GM21529 (cell line): ENCODE data around the gene PDE8A.

Experiments used
- ATAC-seq: cut with Tn5 transposase; IDR thresholded peaks from one replicate; pipeline ENCODE4 v1.9.1; 2021; ENCODE audit not compliant: unreplicated experiment

The PDE8A gene

GRCh38 chr15:85071504-85071903, 89.8 kb downstream of the PDE8A start:
- no peak for ATAC-seq

- no peak for ATAC-seq
Observed at GRCh38 chr15:85072917-85073316, 91.3 kb downstream of the PDE8A start.

- peak; percentile 73 for ATAC-seq
Observed at GRCh38 chr15:85073556-85074194, 92.0 kb downstream of the PDE8A start.

GRCh38 chr15:85086855-85087254, 105.2 kb downstream of the PDE8A start:
- no peak for ATAC-seq

- ATAC-seq: no peak
Observed at GRCh38 chr15:85088300-85088699, 106.6 kb downstream of the PDE8A start.

GRCh38 chr15:85089929-85090597, 108.4 kb downstream of the PDE8A start:
- ATAC-seq: no peak

- no peak for ATAC-seq
Observed at GRCh38 chr15:85091990-85092389, 110.3 kb downstream of the PDE8A start.

- ATAC-seq: no peak
Observed at GRCh38 chr15:85094685-85095084, 113.0 kb downstream of the PDE8A start.

GRCh38 chr15:85095566-85095965, 113.9 kb downstream of the PDE8A start:
- ATAC-seq: no peak

GRCh38 chr15:85097250-85097649, 115.6 kb downstream of the PDE8A start:
- ATAC-seq: no peak

GRCh38 chr15:85097725-85098124, 116.1 kb downstream of the PDE8A start:
- ATAC-seq: no peak

GRCh38 chr15:85099195-85099803, 117.6 kb downstream of the PDE8A start:
- no peak for ATAC-seq

- ATAC-seq: no peak
Observed at GRCh38 chr15:85100186-85100937, 118.7 kb downstream of the PDE8A start.

- ATAC-seq: no peak
Observed at GRCh38 chr15:85104584-85104983, 122.9 kb downstream of the PDE8A start.

GRCh38 chr15:85108136-85108535, 126.5 kb downstream of the PDE8A start:
- no peak for ATAC-seq

- ATAC-seq: no peak
Observed at GRCh38 chr15:85109333-85109732, 127.7 kb downstream of the PDE8A start.

- ATAC-seq: no peak
Observed at GRCh38 chr15:85112997-85113396, 131.3 kb downstream of the PDE8A start.

GRCh38 chr15:85114886-85115285, 133.2 kb downstream of the PDE8A start:
- ATAC-seq: no peak

GRCh38 chr15:85116066-85116465, 134.4 kb downstream of the PDE8A start:
- no peak for ATAC-seq

GRCh38 chr15:85116494-85116893, 134.8 kb downstream of the PDE8A start:
- ATAC-seq: no peak

GRCh38 chr15:85116925-85117646, 135.4 kb downstream of the PDE8A start:
- peak; percentile 51 for ATAC-seq
